Medulla oblongata (tissue), 1 donor: Measurements from ENCODE around the gene CENPF.
"Not testable (repeated sequence)": the region's sequence is repeated elsewhere in the genome, so short reads cannot be mapped to it uniquely, and the experiment has no call there.

Experiments used
- DNase-seq: peaks from one replicate; pipeline ENCODE4 v3.0.0-alpha.2; 2015; ENCODE audit errors: extremely low spot score

CENPF gene, protein sequence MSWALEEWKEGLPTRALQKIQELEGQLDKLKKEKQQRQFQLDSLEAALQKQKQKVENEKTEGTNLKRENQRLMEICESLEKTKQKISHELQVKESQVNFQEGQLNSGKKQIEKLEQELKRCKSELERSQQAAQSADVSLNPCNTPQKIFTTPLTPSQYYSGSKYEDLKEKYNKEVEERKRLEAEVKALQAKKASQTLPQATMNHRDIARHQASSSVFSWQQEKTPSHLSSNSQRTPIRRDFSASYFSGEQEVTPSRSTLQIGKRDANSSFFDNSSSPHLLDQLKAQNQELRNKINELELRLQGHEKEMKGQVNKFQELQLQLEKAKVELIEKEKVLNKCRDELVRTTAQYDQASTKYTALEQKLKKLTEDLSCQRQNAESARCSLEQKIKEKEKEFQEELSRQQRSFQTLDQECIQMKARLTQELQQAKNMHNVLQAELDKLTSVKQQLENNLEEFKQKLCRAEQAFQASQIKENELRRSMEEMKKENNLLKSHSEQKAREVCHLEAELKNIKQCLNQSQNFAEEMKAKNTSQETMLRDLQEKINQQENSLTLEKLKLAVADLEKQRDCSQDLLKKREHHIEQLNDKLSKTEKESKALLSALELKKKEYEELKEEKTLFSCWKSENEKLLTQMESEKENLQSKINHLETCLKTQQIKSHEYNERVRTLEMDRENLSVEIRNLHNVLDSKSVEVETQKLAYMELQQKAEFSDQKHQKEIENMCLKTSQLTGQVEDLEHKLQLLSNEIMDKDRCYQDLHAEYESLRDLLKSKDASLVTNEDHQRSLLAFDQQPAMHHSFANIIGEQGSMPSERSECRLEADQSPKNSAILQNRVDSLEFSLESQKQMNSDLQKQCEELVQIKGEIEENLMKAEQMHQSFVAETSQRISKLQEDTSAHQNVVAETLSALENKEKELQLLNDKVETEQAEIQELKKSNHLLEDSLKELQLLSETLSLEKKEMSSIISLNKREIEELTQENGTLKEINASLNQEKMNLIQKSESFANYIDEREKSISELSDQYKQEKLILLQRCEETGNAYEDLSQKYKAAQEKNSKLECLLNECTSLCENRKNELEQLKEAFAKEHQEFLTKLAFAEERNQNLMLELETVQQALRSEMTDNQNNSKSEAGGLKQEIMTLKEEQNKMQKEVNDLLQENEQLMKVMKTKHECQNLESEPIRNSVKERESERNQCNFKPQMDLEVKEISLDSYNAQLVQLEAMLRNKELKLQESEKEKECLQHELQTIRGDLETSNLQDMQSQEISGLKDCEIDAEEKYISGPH (N-terminal part only)

DNA sequence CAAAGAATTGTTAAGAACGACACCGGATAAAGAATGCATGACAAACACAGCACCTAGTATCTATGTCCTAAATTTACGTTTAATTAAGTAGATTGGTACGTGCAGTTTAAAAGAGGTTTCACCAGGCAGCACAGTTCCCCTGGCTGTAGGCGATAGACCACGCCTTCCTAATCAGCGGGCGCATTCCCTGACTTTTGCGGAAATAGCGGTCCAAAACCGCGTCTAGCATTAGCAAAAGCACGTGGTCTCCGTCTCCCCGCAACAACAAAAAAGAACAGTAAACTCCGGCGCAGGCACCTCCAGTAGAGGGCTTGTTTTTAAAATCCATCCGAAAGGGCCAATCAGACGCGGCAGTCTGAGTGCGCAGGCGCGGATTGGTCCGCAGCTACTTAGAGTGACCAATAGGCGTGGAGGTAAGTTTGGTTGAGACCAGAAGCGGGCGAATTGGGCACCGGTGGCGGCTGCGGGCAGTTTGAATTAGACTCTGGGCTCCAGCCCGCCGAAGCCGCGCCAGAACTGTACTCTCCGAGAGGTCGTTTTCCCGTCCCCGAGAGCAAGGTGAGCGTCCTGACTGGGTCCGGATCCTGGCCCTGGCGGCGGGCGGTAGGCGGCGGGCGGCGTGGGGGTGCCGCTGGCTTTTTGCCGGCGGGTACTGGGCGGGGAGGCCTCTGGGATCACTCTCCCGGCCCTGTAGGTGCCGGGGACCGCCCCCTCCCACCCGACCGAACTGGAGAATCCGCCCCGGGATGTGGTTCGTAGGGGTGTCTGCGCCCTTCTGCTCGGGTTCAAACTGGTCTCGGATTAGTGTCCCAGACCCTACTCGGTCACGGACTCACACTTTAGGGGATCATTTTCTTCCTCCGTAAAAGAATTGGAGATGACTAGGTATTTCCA lies at the start of gene CENPF:
Gene CENPF, plus strand, starts transcription at position 432 of the 894 bp plus-strand sequence. CDS start 10,560 bp downstream, outside the sequence.
- DNase-seq: peak; percentile 98

DNA sequence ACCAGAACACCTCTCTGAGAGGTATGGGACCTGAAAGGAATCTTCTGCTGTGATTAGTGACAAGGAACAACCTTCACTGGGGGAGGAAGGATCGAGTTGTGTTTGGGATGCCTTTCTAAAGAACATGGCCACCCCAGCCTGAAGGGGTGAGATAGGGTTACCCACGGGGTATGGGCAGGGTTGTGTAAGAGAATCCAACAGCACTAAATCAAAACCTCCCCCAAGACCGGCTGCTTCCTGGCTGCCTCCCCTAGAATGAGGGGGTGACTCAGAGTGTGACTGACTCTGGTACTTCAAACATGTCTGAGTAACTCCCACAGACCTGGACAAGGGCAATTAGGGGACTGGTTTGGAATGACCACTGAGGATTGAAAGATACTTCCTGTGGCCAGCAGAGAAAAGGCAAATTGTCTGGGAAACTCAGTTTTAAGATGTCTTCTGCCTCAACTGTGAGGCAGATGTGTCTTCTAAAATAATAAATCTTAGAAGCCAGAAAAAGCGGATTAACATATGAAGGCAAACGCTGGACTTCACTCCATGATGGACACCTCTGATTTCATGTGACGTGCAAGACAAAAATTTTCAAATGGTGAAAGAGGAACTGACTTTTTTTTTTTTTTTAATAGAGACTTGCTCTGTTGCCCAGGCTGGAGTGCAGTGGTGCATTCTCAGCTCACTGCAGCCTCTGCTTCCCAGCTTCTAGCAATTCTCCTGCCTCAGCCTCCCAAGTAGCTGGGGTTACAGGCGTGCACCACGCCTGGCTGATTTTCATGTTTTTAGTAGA lies 44.9 kb upstream of the CENPF start:
- DNase-seq: no peak

DNA sequence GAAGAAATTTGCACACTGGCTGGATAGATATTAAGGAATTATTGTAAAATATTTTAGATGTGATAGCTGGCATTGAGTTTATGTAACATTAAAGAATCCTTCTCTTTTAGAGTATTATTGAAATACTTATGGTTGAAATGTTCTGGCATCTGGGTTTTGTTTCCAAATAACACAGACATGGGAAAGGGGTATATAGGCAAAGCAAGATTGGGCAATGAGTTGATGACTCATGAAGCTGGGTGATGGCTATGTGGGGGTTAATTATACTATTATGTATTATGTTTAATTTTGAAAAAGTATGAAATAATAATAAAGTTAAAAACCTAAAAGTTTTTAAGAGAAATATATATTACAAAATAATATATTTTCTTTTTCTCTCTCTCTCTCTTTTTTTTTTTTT lies 39.1 kb upstream of the CENPF start:
- no peak for DNase-seq

DNA sequence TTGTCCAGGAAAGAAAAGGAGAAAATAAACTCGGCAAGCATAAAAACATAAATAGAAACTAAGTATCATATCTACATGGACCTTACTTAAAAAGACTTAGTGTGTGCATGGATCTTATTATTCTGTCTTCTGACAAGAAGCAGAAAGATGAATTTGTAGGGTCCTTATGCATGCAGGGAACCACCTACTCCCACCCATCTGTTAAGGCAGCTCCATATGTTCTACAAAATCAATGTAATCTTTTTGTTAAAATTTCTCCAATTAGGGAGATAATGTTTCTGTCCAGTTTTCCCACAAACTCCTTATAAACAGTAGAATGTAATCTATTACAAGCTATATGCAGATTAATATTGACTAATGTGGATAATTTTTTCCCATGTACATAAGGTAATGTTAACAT lies 37.7 kb upstream of the CENPF start:
- DNase-seq: no peak

DNA sequence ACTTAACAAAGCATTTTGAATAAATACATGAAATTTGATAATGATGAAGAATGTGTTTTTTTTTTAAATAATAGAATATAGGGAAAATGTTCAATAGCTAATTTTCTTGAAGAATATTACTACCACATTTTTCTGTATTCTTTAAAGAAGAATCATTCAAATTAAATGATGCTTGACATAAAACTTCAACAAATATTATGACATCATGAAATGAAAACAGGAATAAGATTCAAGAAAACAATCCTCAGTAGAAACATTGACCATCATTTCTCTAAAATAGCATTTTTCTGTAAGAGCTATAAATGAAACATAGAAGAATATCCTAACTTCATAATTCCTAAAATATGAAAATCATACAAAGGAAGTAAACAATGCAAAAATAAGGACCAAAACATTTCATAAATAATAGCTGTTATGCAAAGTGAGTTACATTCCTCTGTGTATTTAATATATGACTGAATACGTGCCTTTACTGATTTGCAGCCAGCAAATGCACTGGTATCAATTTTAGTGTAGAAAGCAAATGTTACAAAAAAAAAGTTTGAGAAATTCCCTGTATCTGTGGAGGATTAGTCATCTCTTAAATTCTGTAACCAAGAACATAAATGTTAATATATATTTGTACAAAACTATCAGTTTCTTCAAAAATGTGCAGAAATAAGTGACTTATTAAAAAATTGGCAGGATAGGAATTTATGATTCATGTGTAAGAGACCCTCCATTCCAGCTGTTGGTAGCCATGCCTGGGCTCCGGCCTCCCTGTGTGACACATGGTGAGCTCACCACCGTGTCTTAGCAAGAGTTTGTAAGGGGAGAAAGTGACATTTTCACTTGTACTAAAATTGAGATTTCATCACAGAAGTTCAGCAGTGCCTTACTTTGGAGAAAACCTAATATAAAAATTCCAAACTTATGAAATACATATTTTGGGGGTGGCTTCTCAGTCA lies 36.6 kb upstream of the CENPF start:
- no peak for DNase-seq

DNA sequence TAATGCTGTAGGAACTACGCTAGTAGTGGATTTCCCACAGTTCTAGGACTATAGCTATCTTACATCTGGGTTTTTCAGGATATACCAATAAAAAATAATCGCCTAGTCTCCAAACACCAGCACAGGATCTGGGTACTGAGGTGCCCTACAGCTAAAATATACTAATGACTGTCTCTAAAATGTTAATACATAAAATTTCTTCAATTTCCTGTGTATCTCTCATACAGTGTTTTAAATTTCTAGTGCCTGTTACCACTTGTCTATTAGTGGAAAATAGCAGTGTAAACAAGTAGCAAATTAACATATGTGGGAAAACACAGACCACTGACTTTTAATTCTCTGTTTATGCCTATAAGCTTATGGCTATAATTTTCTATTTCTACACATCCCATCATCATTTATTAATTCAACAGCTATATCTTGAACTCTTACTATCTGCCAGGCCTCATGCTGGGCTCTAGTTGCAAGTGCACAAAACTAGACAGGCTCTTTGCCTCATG lies 35.5 kb upstream of the CENPF start:
- no peak for DNase-seq

DNA sequence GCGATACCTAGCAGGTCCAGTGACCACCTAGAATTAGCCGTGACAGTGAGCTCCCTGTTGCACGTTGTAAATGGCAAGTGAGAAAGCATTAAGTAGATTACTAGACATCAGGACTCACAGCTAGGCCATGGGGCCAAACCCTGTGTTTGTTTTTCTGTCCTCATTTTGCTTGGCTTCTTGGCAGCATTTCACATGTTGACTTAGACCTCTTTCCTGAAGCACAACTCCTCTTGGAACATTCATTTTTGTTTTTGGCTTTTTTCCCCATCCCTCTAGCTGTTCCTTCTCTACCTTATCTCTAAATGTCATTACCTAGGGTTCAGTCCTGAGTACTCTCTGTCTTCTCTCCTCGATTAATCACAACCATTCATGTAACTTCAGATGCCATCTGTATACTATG lies 34.7 kb upstream of the CENPF start:
- peak; percentile 27 for DNase-seq

DNA sequence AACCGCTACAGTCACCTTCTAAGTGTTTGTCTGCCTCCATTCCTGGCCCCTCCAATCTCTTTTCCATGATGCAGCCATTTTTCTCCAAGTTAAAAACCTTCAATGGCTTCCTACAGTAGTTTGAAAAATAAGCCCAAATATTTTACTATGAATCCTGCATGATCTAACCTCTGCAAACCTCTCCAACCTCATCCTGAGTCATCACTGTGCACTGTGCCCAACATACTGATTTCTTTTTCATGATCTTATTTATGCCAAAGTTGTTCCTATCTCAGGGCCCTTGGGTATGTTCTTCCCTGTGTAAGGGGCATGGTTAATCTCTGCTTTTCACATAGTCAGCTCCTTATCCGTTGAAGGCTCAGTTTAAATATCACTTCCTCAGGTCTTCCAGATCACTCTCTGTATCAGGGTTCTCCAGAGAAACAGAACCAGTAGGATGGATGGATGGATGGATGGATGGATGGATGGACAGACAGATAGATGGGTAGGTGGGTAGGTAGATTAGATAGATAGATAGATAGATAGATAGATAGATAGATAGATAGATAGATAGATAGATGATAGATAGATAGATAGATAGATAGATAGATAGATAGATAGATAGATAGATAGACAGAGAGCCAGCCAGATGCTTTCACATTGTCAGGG lies 33.5 kb upstream of the CENPF start:
- no peak for DNase-seq

DNA sequence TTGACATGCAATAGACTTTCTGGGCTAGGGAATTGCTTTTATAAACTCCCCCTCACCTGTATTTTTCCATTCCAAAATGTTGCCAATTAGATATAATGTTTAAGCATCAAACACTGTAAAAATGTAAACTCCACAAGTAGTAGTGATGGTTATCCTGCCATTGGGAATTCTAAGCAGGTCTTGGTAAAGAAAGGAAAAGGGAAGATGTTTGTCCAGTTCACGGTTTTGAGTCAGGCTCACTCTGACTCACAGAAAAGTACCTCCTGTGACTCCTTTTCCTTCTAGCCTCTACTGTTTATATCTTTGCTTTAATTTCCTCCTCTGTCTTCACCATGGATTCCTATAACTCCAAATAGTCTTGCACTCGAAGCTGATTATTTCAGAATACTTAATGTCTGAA lies 32.6 kb upstream of the CENPF start:
- no peak for DNase-seq

DNA sequence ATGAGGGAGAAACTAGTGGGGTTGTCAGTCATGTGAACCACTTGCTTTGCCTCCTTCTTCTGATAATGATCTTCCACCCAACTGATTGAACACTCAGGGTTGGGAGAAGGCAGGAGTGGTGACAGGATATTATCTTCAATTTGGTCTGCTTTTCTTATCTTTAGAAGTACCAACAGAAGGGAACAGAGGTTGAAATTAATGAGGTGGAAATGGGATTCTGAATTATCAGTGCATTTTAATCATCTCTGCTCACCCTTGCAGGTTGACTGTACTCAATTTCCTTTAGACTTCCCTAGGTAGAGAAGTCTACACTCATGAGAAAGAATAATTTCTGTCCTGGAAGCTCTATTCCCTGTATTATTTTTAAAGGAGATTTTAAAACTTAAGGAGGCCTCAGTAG lies 31.7 kb upstream of the CENPF start:
- DNase-seq: no peak

DNA sequence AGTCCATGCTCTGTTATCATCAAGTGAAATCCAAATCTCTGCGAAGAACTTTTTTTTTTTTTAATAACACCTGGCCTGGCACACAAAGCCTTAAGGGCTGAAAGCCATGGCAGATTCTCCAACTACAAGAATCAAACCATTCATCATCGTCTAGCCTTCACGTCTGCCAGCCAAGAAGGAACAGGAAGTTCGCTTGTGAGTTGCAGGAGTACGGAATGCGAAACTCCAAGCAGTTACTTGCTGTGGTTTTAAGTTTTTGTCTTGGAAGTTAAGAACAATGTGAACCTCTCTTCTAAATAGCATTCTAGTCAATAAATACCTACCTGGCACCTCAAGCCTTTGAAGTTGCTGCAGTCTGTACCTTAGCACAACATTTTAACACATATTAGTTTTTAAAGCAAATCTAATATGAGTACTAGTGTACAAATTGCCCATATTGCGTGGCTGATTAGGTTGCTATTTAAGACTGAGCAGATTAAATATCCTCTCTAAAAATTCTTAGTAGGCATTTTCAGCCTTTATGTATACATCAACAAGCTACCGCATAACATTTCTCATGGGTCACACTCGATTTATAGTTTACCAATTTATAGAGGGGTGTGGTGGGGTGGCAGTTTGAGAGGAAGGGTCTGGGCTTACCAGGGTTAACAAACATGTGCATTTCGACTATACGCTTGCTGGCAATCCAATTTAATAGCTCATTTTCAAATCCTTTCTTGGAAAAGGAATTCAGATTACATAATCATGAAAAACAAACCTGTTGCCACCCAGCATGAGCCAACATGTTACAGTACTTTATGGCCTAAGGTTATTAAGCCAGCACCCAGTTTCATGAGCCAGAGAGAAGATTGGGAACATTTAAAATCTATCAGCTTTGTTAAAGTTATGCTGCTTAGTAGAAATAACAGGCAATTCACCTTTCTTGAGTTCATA lies 29.3 kb upstream of the CENPF start:
- no peak for DNase-seq

DNA sequence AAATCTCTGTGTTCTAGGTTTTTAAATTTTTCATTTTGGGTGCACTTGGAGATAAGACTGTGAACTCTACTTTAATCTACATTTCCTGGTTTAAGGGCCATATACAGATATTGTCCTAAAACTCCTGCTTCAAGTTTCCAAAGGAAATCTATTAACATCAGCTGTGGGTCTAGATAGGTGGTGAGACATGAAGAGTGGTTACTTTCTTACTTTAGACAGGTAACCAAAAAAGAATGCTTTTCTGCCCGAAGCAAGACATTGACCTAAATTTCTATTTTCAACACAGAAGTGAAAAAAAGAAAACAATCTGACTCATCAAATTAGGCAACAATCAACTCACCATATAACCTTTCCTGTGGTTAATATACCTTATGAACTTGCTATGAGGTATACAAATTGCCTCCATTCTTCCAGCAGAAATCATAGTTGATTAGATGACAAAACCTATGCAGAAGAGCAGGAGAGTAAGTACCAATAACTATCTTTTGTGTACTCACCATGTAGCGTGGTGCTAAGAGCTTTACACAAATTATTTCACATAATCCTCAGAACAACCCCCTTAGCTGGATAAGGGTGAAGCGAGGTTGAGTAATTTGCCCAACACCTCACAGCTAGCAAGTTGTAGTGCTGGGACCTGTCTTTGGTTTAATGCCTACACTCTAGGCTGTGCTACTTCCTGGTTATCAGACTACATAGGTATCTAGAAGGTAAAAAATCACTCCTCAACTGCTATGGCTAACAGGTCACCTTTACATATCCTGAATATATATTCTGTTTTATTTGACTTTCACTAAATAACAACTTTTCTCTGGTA lies 28.2 kb upstream of the CENPF start:
- DNase-seq: no peak

DNA sequence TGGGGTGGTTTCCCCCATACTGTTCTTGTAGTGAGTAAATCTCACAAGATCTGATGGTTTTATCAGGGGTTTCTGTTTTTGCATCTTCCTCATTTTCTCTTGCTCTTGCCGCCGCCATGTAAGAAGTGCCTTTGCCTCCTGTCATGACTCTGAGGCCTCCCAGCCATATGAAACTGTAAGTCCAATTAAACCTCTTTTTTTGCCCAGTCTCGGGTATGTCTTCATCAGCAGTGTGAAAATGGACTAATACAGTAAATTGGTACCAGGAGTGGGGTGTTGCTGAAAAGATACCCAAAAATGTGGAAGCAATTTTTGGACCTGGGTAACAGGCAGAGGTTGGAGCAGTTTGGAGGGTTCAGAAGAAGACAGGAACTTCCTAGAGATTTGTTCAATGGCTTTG lies 26.9 kb upstream of the CENPF start:
- DNase-seq: not testable (repeated sequence)

DNA sequence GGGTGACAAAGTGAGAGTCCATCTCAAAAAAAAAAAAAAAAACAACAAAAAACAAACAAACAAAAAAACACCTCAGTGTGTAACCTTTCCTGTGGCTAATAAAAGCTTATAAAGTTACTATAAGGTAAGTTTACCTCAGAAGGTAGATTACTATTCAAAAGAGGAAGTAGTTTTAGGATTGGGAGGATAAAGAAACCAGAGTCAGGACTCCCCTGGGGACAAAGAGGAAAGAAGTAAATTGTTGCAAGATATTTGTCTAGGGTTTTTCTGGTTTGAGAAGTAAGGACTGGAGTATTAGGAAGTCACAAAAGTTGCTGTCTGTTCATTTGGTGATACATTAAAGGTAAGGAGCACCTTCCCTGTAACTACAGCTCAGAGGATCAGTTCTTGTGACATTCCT lies 23.8 kb upstream of the CENPF start:
- no peak for DNase-seq

DNA sequence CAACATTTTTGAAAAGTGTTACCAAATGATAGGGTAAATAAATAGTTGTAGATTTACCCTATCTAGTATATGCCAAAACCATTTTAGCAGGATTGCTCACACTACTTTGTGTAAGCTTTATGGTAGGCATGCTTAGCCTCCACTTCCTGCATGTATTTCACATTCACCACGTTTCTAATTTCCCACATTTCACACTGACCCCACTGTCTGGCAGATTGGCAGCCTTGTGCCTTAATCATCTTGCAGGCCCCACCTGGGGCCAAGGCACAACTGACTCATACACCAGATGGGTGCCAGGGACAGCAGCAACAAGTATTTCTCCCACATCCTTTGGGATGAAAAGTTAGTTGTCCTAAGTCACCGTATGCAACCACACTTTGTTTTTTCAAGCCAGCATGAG lies 21.2 kb upstream of the CENPF start:
- DNase-seq: no peak

DNA sequence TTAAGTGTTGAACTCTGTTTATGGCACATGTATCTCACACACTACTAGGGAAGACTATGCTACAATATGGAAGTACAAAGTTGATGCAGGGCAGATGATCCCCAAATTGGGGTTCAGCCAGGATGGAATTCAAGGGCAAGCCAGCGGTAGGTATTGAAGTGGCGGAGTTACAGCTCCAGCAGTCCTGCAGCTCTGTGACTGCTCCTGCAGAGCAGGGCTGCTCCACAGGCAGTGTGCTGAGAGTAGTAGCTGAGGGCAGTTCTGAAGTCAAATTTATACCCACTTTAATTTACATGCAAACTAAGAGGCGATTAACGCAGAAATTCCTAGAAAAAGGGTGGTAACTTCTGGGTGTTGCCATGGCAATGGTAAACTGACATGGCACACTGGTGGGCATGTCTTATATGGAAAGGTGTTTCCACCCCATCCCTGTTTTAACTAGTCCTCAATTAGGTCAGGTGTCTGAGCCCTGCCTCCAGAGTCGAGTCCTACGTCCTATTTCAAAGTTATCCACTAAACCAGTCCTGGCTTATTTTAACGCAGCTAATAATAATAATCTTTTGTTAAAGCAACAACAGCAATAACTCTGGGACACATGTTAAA lies 20.6 kb upstream of the CENPF start:
- DNase-seq: no peak
